ENCODE results near the gene MEGF10.

Gene MEGF10

GRCh38 chr5:127419683-127420257 is 129.2 kb downstream of the MEGF10 start:
- no peak overlapping the region for H3K4me3 ChIP-seq (ENCODE audit: low read depth, low read length)
- no peak overlapping the region for H2AFZ ChIP-seq (ENCODE audit: low read length, unreplicated experiment)
- H3K27me3 ChIP-seq (ENCODE audit: insufficient read depth, low read length) = no peaks in the 10 kb centered on the region
- H3K36me3 ChIP-seq (ENCODE audit: insufficient read depth, low read length) = no peaks in the 10 kb centered on the region
- no peak overlapping the region for H3K27ac ChIP-seq (ENCODE audit: low read depth, low read length)
- no peaks in the 10 kb centered on the region for H3K4me1 ChIP-seq (ENCODE audit: control insufficient read depth, insufficient read depth, low read length, unreplicated experiment)
- H3K79me2 ChIP-seq (ENCODE audit: control insufficient read depth, insufficient read depth, low read length, unreplicated experiment) = no peaks in the 10 kb centered on the region

- Histone ChIP-seq H3K36me3 (ENCODE audit: insufficient read depth, low read length) (no peaks in the 10 kb centered on the region), H3K4me1 (ENCODE audit: control insufficient read depth, insufficient read depth, low read length, unreplicated experiment) (no peaks in the 10 kb centered on the region), H3K27me3 (ENCODE audit: insufficient read depth, low read length) (no peaks in the 10 kb centered on the region), H3K27ac (ENCODE audit: low read depth, low read length) (no peak overlapping the region), H3K79me2 (ENCODE audit: control insufficient read depth, insufficient read depth, low read length, unreplicated experiment) (no peaks in the 10 kb centered on the region), H2AFZ (ENCODE audit: low read length, unreplicated experiment) (no peak overlapping the region), H3K4me3 (ENCODE audit: low read depth, low read length) (no peak overlapping the region)
These were observed 130.2 kb downstream of the MEGF10 start for GRCh38 chr5:127420758-127421157.

GRCh38 chr5:127421471-127421870 is 130.9 kb downstream of the MEGF10 start:
- H3K27me3 ChIP-seq (ENCODE audit: insufficient read depth, low read length) = no peaks in the 10 kb centered on the region
- H3K4me1 ChIP-seq (ENCODE audit: control insufficient read depth, insufficient read depth, low read length, unreplicated experiment) = no peaks in the 10 kb centered on the region
- no peak overlapping the region for H3K4me3 ChIP-seq (ENCODE audit: low read depth, low read length)
- no peaks in the 10 kb centered on the region for H3K79me2 ChIP-seq (ENCODE audit: control insufficient read depth, insufficient read depth, low read length, unreplicated experiment)
- no peak overlapping the region for H3K27ac ChIP-seq (ENCODE audit: low read depth, low read length)
- H3K36me3 ChIP-seq (ENCODE audit: insufficient read depth, low read length) = no peaks in the 10 kb centered on the region
- H2AFZ ChIP-seq (ENCODE audit: low read length, unreplicated experiment) = no peak overlapping the region

DNA sequence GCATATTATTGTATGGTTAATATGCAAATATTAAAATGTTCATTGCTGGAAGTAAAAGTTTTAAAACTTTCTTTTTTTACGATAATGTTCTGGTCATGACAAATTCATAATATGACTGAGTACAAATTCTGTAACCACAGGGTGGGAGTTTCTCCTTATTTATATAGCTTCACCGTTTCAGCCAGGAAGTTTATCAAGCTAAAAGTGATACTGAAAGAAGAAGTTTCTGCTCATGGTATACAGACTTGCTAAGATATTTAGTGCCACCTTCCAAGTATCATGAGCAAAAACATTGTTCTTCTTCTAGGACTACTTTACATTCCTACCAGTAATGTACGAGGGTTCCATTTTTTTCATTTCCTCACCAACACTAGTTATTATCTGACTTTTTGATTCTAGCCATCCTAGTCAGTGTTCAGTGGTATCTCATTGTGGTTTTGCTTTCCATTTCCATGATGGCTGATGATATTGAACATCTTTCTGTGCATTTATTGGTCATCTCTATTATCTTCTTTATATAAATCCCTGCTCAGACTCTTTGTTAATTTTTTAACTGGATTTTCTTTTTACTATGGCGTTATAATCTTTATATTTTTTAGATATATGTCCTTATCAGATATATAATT is 132.7 kb downstream of the MEGF10 start:
- H3K36me3 ChIP-seq (ENCODE audit: insufficient read depth, low read length) = no peaks in the 10 kb centered on the region
- no peaks in the 10 kb centered on the region for H3K27me3 ChIP-seq (ENCODE audit: insufficient read depth, low read length)
- no peak overlapping the region for H3K27ac ChIP-seq (ENCODE audit: low read depth, low read length)
- H3K79me2 ChIP-seq (ENCODE audit: control insufficient read depth, insufficient read depth, low read length, unreplicated experiment) = no peaks in the 10 kb centered on the region
- no peak overlapping the region for H3K4me3 ChIP-seq (ENCODE audit: low read depth, low read length)
- no peak overlapping the region for H2AFZ ChIP-seq (ENCODE audit: low read length, unreplicated experiment)
- no peaks in the 10 kb centered on the region for H3K4me1 ChIP-seq (ENCODE audit: control insufficient read depth, insufficient read depth, low read length, unreplicated experiment)

GRCh38 chr5:127425037-127425436 is 134.4 kb downstream of the MEGF10 start:
- H3K36me3 ChIP-seq (ENCODE audit: insufficient read depth, low read length) = no peaks in the 10 kb centered on the region
- no peak overlapping the region for H2AFZ ChIP-seq (ENCODE audit: low read length, unreplicated experiment)
- H3K4me3 ChIP-seq (ENCODE audit: low read depth, low read length) = no peak overlapping the region
- no peaks in the 10 kb centered on the region for H3K4me1 ChIP-seq (ENCODE audit: control insufficient read depth, insufficient read depth, low read length, unreplicated experiment)
- H3K79me2 ChIP-seq (ENCODE audit: control insufficient read depth, insufficient read depth, low read length, unreplicated experiment) = no peaks in the 10 kb centered on the region
- H3K27ac ChIP-seq (ENCODE audit: low read depth, low read length) = no peak overlapping the region
- no peaks in the 10 kb centered on the region for H3K27me3 ChIP-seq (ENCODE audit: insufficient read depth, low read length)

DNA sequence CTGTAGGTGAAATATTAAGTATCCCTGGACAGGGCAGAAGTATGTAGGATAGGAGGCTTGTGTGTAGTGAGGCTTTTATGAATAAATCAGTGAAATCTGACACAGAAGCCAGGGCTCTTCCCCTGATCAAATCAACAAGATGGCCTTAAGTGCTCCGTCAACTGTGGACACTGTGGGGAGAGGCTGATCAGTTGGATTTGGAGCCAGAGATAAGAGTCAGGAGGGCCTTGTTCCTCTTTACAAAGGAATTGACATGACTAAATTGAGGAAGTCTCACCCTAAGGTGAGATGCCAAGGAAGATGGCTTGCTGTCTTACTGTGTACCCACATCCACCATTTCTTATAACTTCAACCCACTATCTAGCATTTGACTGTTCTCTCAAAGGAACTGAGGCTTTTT is 135.3 kb downstream of the MEGF10 start:
- H3K36me3 ChIP-seq (ENCODE audit: insufficient read depth, low read length) = no peaks in the 10 kb centered on the region
- no peak overlapping the region for H3K4me3 ChIP-seq (ENCODE audit: low read depth, low read length)
- H2AFZ ChIP-seq (ENCODE audit: low read length, unreplicated experiment) = no peak overlapping the region
- H3K27me3 ChIP-seq (ENCODE audit: insufficient read depth, low read length) = no peaks in the 10 kb centered on the region
- peaks cover 5% of the 10 kb centered on the region for H3K4me1 ChIP-seq (ENCODE audit: control insufficient read depth, insufficient read depth, low read length, unreplicated experiment)
- H3K27ac ChIP-seq (ENCODE audit: low read depth, low read length) = no peak overlapping the region
- H3K79me2 ChIP-seq (ENCODE audit: control insufficient read depth, insufficient read depth, low read length, unreplicated experiment) = no peaks in the 10 kb centered on the region

DNA sequence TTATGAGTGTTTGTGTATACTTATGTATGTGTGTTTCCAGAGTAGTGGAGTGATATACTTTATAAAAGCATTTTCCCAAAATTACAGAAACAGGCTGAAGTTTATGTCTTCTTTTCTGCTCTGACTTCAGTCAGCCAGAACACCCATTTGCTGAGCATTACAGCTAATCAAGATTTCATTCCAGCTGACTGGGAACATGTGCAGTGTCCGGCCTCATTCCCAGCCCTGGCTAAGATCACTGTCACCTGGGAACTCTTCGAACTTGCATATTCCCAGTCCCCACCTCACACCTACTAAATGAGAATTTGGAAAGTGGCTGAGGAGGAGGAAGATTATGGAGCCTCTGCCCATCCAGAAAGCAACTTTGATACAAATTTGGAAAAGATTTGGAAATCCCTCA is 136.1 kb downstream of the MEGF10 start:
- Histone ChIP-seq H3K27me3 (ENCODE audit: insufficient read depth, low read length) (no peaks in the 10 kb centered on the region), H3K79me2 (ENCODE audit: control insufficient read depth, insufficient read depth, low read length, unreplicated experiment) (no peaks in the 10 kb centered on the region), H3K27ac (ENCODE audit: low read depth, low read length) (no peak overlapping the region), H2AFZ (ENCODE audit: low read length, unreplicated experiment) (no peak overlapping the region), H3K4me3 (ENCODE audit: low read depth, low read length) (no peak overlapping the region), H3K36me3 (ENCODE audit: insufficient read depth, low read length) (no peaks in the 10 kb centered on the region), H3K4me1 (ENCODE audit: control insufficient read depth, insufficient read depth, low read length, unreplicated experiment) (peaks cover 5% of the 10 kb centered on the region)

DNA sequence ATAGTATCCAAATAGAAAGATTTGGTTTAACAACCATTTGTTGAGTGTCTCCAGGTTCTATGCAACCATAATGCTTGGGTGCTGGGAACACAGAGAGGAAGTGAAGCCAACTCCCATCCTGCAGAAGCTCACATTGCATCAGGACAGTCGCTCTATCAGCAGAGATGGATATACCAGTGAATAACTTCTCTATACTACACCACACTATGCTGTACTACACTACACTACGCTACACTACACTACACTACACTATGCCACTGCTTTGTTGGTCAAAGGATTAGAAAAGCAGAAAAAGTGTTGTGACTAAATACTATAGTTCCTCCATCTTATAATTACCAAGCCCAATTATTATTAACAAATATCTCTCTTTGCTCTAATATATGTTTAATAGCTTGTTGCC is 137.7 kb downstream of the MEGF10 start:
- Histone ChIP-seq H3K4me1 (ENCODE audit: control insufficient read depth, insufficient read depth, low read length, unreplicated experiment) (peaks cover 5% of the 10 kb centered on the region), H3K27ac (ENCODE audit: low read depth, low read length) (no peak overlapping the region), H2AFZ (ENCODE audit: low read length, unreplicated experiment) (no peak overlapping the region), H3K79me2 (ENCODE audit: control insufficient read depth, insufficient read depth, low read length, unreplicated experiment) (no peaks in the 10 kb centered on the region), H3K36me3 (ENCODE audit: insufficient read depth, low read length) (no peaks in the 10 kb centered on the region), H3K27me3 (ENCODE audit: insufficient read depth, low read length) (no peaks in the 10 kb centered on the region), H3K4me3 (ENCODE audit: low read depth, low read length) (no peak overlapping the region)

- Histone ChIP-seq H3K4me1 (ENCODE audit: control insufficient read depth, insufficient read depth, low read length, unreplicated experiment) (peaks cover 5% of the 10 kb centered on the region), H3K27ac (ENCODE audit: low read depth, low read length) (no peak overlapping the region), H3K36me3 (ENCODE audit: insufficient read depth, low read length) (no peaks in the 10 kb centered on the region), H3K79me2 (ENCODE audit: control insufficient read depth, insufficient read depth, low read length, unreplicated experiment) (no peaks in the 10 kb centered on the region), H2AFZ (ENCODE audit: low read length, unreplicated experiment) (no peak overlapping the region), H3K27me3 (ENCODE audit: insufficient read depth, low read length) (no peaks in the 10 kb centered on the region), H3K4me3 (ENCODE audit: low read depth, low read length) (no peak overlapping the region)
These were observed 138.2 kb downstream of the MEGF10 start for GRCh38 chr5:127428748-127429147.

DNA sequence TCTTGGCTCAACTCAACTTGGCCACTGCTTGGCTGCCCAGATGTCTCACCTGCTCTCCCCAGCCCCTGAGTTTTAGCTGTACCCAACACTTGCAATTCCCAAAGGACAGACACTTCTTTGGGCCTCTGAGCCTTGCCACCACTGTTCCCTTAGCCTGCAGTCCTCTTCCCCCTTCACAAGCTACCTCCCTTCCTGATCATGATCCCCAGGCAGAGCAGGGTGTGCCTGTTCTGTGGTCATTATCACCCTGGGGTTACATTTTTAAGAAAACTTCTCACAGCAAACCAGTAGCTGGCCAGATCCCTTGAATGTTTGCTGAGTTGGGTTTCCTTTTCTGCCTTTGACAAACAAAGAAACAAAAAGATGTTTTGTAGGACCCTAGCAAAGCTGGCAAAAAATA is 139.3 kb downstream of the MEGF10 start:
- Histone ChIP-seq H3K36me3 (ENCODE audit: insufficient read depth, low read length) (no peaks in the 10 kb centered on the region), H3K27ac (ENCODE audit: low read depth, low read length) (no peak overlapping the region), H3K4me3 (ENCODE audit: low read depth, low read length) (no peak overlapping the region)

DNA sequence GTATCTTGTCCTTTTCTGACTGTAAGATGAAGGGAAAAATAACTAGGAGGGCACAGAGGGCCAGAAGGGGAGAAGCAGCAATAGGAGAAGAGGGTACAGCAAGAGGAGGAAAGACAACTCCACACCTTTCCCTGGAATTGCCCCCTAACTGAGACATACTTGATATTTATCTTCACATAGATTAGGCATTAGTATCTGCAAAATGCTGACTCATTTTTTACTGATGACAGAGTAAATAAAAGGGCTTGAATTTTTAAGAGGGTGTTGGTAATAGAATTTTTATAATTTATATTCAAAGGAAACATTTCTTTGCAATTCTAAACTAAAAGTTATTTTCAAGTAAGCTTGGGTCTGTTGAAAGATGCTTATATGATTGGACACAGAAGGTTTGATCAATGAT is 140.0 kb downstream of the MEGF10 start:
- Histone ChIP-seq H3K27ac (ENCODE audit: low read depth, low read length) (no peak overlapping the region), H2AFZ (ENCODE audit: low read length, unreplicated experiment) (no peak overlapping the region), H3K27me3 (ENCODE audit: insufficient read depth, low read length) (no peaks in the 10 kb centered on the region)

More for the DNA sequence above, 139.3 kb downstream of the MEGF10 start:
- H3K27me3 ChIP-seq (ENCODE audit: insufficient read depth, low read length) = no peaks in the 10 kb centered on the region
- no peaks in the 10 kb centered on the region for H3K79me2 ChIP-seq (ENCODE audit: control insufficient read depth, insufficient read depth, low read length, unreplicated experiment)
- peaks cover 5% of the 10 kb centered on the region for H3K4me1 ChIP-seq (ENCODE audit: control insufficient read depth, insufficient read depth, low read length, unreplicated experiment)
- no peak overlapping the region for H2AFZ ChIP-seq (ENCODE audit: low read length, unreplicated experiment)

More for the DNA sequence above, 140.0 kb downstream of the MEGF10 start:
- H3K4me1 ChIP-seq (ENCODE audit: control insufficient read depth, insufficient read depth, low read length, unreplicated experiment) = peaks cover 5% of the 10 kb centered on the region
- no peaks in the 10 kb centered on the region for H3K36me3 ChIP-seq (ENCODE audit: insufficient read depth, low read length)
- no peaks in the 10 kb centered on the region for H3K79me2 ChIP-seq (ENCODE audit: control insufficient read depth, insufficient read depth, low read length, unreplicated experiment)
- no peak overlapping the region for H3K4me3 ChIP-seq (ENCODE audit: low read depth, low read length)
